Prostate gland (tissue), 2 donors: ENCODE data around the gene GOPC. TPM values are rescaled to one million over a fixed set of nuclear protein-coding genes. Genes with fewer than 3 reads are reported as not detected.

Source experiments
- DNase-seq: peaks from one replicate; pipeline ENCODE4 v3.0.0-alpha.2; 2019; ENCODE audit warnings: low spot score
- H3K27ac ChIP-seq, 2 donors: fragments of 200-600 bp; sonication (generic); 2 replicates each; pipeline ENCODE4 v1.5.1; 2017 to 2019
- H3K27me3 ChIP-seq: fragments of 200-600 bp; sonication (generic); replicated peaks from 2 replicates; pipeline ENCODE4 v1.5.1; 2019; ENCODE audit not compliant: insufficient read depth
- H3K36me3 ChIP-seq, 2 donors: fragments of 200-600 bp; sonication (generic); 1 replicate in 1 of 2; 2 replicates in 1 of 2; pipeline versions ENCODE4 v1.5.1 to v1.8.1; 2017 to 2019
- H3K4me1 ChIP-seq: fragments of 200-600 bp; sonication (generic); replicated peaks from 2 replicates; pipeline ENCODE4 v1.5.1; 2019
- H3K4me3 ChIP-seq, 2 donors: fragments of 200-600 bp; sonication (generic); 2 replicates each; pipeline ENCODE4 v1.5.1; 2017 to 2019
- H3K9me3 ChIP-seq: fragments of 200-600 bp; sonication (generic); 2 replicates; pipeline ENCODE4 v1.5.1; 2017
- CTCF ChIP-seq, 4 experiments: fragments of 200-600 bp in 2 of 4; fragments of 450-650 bp in 2 of 4; sonication (generic) in 2 of 4; IDR thresholded peaks; 1 replicate in 3 of 4; 2 replicates in 1 of 4; pipeline ENCODE4 v1.5.1; 2016 to 2019; ENCODE audit warnings: antibody characterized with exemption in 4 of 4, mild to moderate bottlenecking in 2 of 4, moderate library complexity in 2 of 4
- POLR2A ChIP-seq: fragments of 450-650 bp; IDR thresholded peaks from one replicate; pipeline ENCODE4 v1.6.1; 2016; ENCODE audit warnings: antibody characterized with exemption, mild to moderate bottlenecking
- POLR2AphosphoS5 ChIP-seq: sonication (generic); formaldehyde crosslinking; IDR thresholded peaks from one replicate; pipeline ENCODE4 v1.6.1; 2017; ENCODE audit warnings: antibody characterized with exemption
- WGBS: methylation state at CpG from one replicate; pipeline ENCODE4 v1.1.5; 2018; 5-methylcytosine and 5-hydroxymethylcytosine counted together
- intact Hi-C: fragments of 100-400 bp; cut with DNase I; formaldehyde crosslinking; loops from one replicate; pipeline ENCODE4 v1.14.2; 2022
- total RNA-seq, 2 donors: library from RNA; depleted of rRNA; stranded (reverse); fragments of >200 nt; gene quantifications; one replicate each; pipeline ENCODE4 v1.1.0, GENCODE V29; 2016

GOPC gene
- total RNA-seq, 2 donors from 2014 or later, result 20.2 to 24.2 TPM

DNA sequence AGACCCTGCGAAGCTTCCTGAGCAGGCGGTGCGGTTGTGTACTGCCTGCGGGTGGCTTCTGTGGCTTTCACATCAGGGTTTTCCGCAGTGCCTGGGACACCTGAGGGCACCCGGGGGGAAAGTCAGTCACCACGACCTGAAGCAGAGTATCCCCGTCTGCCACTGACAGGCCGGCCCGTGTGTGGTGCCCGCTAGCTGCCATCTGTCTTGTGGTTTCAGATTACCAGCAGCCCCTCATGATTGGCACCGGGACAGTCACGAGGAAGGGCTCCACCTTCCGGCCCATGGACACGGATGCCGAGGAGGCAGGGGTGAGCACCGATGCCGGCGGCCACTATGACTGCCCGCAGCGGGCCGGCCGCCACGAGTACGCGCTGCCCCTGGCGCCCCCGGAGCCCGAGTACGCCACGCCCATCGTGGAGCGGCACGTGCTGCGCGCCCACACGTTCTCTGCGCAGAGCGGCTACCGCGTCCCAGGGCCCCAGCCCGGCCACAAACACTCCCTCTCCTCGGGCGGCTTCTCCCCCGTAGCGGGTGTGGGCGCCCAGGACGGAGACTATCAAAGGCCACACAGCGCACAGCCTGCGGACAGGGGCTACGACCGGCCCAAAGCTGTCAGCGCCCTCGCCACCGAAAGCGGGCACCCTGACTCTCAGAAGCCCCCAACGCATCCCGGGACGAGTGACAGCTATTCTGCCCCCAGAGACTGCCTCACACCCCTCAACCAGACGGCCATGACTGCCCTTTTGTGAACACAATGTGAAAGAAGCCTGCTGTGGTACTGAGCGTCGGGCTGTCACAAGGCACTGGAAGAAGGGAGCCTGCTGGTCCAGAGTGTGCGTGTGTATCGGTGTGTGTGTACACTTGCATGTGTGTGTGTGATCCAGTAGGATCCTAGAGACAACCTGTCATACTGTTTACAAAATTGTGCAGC is 54.4 kb downstream of the GOPC start:
- H3K36me3 ChIP-seq, result no peaks in the 10 kb centered on the region
- no peaks in the 10 kb centered on the region for H3K9me3 ChIP-seq
- TF ChIP-seq POLR2A (no peak), POLR2AphosphoS5 (no peak), CTCF (IDR thresholded peaks at IDR 0.05) (peak in 2 of 4 experiments; percentile 9 to 13)
- 20% methylated on average over 50 of the region's 64 CpGs for WGBS
- DNase-seq, result peak; percentile 42
- H3K27me3 ChIP-seq, result no peaks in the 10 kb centered on the region
- H3K4me1 ChIP-seq, result no peaks in the 10 kb centered on the region
- H3K4me3 ChIP-seq, result peak overlapping the region; percentile 27 to 32
- intact Hi-C loops, result no loop called here
- peak overlapping the region in 1 of 2 donors; percentile 20 for H3K27ac ChIP-seq

DNA sequence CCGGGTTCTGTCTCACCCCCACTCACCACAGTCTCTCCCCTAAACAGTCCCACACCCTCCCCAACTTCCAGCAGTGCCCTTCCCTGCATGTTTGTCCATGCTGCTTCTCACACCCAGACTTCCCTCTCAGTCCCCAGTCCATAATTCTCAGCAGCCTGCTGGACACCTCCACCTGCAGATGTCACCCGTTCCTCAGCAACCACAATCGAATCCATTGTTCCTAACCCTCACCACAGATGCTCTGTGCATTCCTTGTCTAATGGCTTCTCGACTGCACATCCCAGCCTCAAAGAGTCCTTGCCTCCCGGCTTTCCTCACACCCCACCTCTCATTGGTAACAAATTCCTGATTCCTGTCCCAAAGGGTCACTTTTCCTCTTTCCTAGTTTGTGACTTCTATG is 55.6 kb downstream of the GOPC start:
- H3K9me3 ChIP-seq, result no peaks in the 10 kb centered on the region
- H3K36me3 ChIP-seq, result no peaks in the 10 kb centered on the region
- no peaks in the 10 kb centered on the region for H3K4me1 ChIP-seq
- no peaks in the 10 kb centered on the region for H3K27me3 ChIP-seq
- no peak for TF ChIP-seq POLR2AphosphoS5
- TF ChIP-seq CTCF (IDR thresholded peaks at IDR 0.05), result no peak
- no peak for TF ChIP-seq POLR2A
- WGBS, result 89% methylated on average over 5 of the region's 5 CpGs
- no peak for DNase-seq
- intact Hi-C loops, result no loop called here
- no peak overlapping the region for H3K27ac ChIP-seq
- no peak overlapping the region for H3K4me3 ChIP-seq

DNA sequence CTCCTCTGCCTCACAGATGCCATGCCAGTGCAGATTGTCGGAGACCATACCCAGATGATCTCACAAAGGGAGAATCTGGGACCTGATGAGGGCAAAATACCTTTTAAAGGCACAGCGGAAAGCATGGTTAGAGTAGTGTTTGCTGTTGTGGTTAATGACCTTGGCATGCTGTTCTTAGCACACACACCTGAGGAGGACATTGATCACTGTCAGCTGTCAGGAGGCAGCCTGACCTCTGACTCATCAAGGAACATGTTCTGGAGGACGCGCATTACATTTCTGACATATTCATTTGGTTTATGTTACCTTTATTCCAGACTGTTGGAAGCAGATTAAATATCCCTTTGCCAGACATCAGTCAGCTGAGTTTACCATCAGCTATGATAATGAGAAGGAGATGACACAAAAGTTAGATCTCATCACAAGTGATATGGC is 57.1 kb downstream of the GOPC start:
- 87% methylated on average over 4 of the region's 4 CpGs for WGBS

GRCh38 chr6:117544716-117545115 is 57.6 kb downstream of the GOPC start:
- Histone ChIP-seq H3K27ac (no peak overlapping the region), H3K27me3 (no peaks in the 10 kb centered on the region), H3K4me1 (no peaks in the 10 kb centered on the region), H3K36me3 (no peaks in the 10 kb centered on the region), H3K9me3 (no peaks in the 10 kb centered on the region), H3K4me3 (no peak overlapping the region)
- WGBS, result 78% methylated on average over 3 of the region's 3 CpGs
- TF ChIP-seq POLR2AphosphoS5, result no peak
- no peak for TF ChIP-seq CTCF (IDR thresholded peaks at IDR 0.05)
- no peak for TF ChIP-seq POLR2A
- no peak for DNase-seq
- intact Hi-C loops, result no loop called here

More for the DNA sequence above, 57.1 kb downstream of the GOPC start:
- intact Hi-C loops, result no loop called here
- DNase-seq, result no peak
- no peaks in the 10 kb centered on the region for H3K27me3 ChIP-seq
- no peak overlapping the region for H3K27ac ChIP-seq
- no peak for TF ChIP-seq POLR2AphosphoS5
- TF ChIP-seq CTCF (IDR thresholded peaks at IDR 0.05), result no peak
- TF ChIP-seq POLR2A, result no peak
- H3K4me1 ChIP-seq, result no peaks in the 10 kb centered on the region
- H3K9me3 ChIP-seq, result no peaks in the 10 kb centered on the region
- no peaks in the 10 kb centered on the region for H3K36me3 ChIP-seq
- H3K4me3 ChIP-seq, result no peak overlapping the region

GRCh38 chr6:117542493-117542892 is 59.8 kb downstream of the GOPC start:
- no peak overlapping the region for H3K4me3 ChIP-seq
- no peaks in the 10 kb centered on the region for H3K27me3 ChIP-seq
- no peaks in the 10 kb centered on the region for H3K9me3 ChIP-seq
- 52% methylated on average over 3 of the region's 3 CpGs for WGBS
- H3K36me3 ChIP-seq, result no peaks in the 10 kb centered on the region
- TF ChIP-seq POLR2A (no peak), POLR2AphosphoS5 (no peak), CTCF (IDR thresholded peaks at IDR 0.05) (no peak)
- DNase-seq, result no peak
- no peaks in the 10 kb centered on the region for H3K4me1 ChIP-seq
- H3K27ac ChIP-seq, result no peak overlapping the region
- intact Hi-C loops, result no loop called here
